ENCODE results near the gene CCDC91.

CCDC91 gene, protein sequence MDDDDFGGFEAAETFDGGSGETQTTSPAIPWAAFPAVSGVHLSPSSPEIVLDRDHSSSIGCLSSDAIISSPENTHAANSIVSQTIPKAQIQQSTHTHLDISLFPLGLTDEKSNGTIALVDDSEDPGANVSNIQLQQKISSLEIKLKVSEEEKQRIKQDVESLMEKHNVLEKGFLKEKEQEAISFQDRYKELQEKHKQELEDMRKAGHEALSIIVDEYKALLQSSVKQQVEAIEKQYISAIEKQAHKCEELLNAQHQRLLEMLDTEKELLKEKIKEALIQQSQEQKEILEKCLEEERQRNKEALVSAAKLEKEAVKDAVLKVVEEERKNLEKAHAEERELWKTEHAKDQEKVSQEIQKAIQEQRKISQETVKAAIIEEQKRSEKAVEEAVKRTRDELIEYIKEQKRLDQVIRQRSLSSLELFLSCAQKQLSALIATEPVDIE

DNA sequence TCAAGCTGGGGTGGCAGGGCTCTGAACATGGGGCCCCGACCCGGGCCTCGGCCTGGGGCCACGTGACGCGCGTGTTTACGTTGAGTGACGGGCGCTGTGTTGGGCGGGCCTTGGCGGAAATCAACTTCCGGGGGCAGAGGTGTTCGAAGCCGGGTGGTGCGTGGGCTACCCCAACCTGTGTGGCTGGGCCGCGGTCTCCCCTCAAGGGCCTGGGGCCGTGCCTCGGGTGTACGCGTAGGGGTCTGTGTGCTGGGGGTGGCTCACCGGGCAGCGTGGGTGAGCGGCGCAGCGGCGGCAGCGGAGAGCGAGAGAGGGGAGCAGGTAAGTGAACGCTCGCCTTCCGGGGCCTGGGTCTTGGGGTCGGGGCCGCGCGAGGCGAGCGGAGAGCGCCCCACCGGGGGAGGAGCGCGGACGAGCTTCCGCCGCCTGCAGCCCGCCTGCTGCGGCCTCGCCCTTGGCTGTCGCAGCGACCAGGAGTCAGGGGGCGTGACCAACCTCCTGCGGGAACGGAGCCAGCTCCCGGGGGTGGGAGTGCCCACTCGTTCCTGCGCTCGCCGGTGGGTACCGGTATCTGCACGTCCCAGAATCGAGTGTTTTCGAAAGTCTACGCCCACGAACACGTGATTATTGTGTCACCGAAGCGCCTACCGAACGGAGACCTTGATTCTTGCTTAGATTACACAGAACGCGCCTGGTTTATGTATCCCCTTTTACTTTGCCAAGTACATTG, at the start of gene CCDC91:
Gene CCDC91 (plus strand): TSS at position 136 of the 730 bp plus-strand sequence. CDS start 66,760 bp downstream, outside the sequence.
- Histone ChIP-seq H3K4me1 (ENCODE audit: control insufficient read depth, low read depth, low read length) (peaks cover 5% of the 10 kb centered on the region), H3K9me3 (ENCODE audit: control insufficient read depth, low read depth, low read length) (no peaks in the 10 kb centered on the region), H3K9ac (ENCODE audit: low read length) (peak within 1 kb of the TSS; percentile 81), H3K4me3 (ENCODE audit: low read length) (peak within 1 kb of the TSS; percentile 94), H3K27me3 (ENCODE audit: control insufficient read depth, insufficient read depth, low read length) (no peaks in the 10 kb centered on the region), H3K27ac (ENCODE audit: low read length) (peak within 1 kb of the TSS; percentile 41), H3K36me3 (ENCODE audit: control insufficient read depth, low read depth, low read length) (no peaks in the 10 kb centered on the region)

DNA sequence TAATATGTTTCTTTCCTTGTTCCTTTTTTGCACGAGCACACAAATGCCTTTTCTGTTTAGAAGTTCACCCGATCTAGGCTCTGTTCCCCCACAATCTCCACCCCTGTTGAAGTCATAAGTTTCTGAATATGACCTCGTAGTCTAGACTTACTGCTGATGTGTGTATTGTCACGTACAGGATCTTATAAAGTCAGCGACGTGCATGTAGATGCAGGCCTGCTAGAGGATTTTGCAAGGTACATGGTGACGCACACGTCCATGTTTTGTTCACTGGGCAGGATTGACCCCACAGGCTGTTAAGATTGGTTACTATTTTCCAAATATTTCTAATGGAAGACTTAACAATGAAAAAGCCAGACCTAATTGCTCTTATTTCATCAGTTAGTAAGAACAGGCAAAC, 46.2 kb upstream of the CCDC91 start:
- Histone ChIP-seq H3K9ac (ENCODE audit: low read length) (no peak overlapping the region), H3K9me3 (ENCODE audit: control insufficient read depth, low read depth, low read length) (no peaks in the 10 kb centered on the region), H3K27ac (ENCODE audit: low read length) (no peak overlapping the region), H3K4me1 (ENCODE audit: control insufficient read depth, low read depth, low read length) (no peaks in the 10 kb centered on the region), H3K36me3 (ENCODE audit: control insufficient read depth, low read depth, low read length) (no peaks in the 10 kb centered on the region), H3K27me3 (ENCODE audit: control insufficient read depth, insufficient read depth, low read length) (no peaks in the 10 kb centered on the region), H3K4me3 (ENCODE audit: low read length) (no peak overlapping the region)

DNA sequence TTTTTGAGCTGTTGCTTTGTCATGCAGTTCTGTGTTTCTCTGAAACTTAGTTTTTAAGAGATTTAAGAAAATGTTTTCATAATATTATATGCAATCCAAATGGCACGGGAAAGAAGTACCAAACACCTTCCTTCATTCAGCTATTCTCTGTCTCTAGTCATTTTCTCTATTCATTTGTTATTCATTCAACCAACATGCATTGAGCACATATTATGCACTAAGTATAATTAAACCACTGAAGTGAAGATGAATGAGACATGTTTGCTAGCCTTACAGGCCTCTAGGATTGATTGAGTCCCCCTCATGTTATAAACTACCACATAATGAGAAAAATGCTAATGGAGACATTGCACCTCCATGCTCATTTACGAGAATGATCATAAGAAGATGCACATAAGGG, 45.7 kb upstream of the CCDC91 start:
- no peak overlapping the region for H3K4me3 ChIP-seq (ENCODE audit: low read length)
- no peaks in the 10 kb centered on the region for H3K4me1 ChIP-seq (ENCODE audit: control insufficient read depth, low read depth, low read length)
- no peak overlapping the region for H3K9ac ChIP-seq (ENCODE audit: low read length)
- no peaks in the 10 kb centered on the region for H3K9me3 ChIP-seq (ENCODE audit: control insufficient read depth, low read depth, low read length)
- H3K27ac ChIP-seq (ENCODE audit: low read length), result no peak overlapping the region
- H3K36me3 ChIP-seq (ENCODE audit: control insufficient read depth, low read depth, low read length), result no peaks in the 10 kb centered on the region
- no peaks in the 10 kb centered on the region for H3K27me3 ChIP-seq (ENCODE audit: control insufficient read depth, insufficient read depth, low read length)

DNA sequence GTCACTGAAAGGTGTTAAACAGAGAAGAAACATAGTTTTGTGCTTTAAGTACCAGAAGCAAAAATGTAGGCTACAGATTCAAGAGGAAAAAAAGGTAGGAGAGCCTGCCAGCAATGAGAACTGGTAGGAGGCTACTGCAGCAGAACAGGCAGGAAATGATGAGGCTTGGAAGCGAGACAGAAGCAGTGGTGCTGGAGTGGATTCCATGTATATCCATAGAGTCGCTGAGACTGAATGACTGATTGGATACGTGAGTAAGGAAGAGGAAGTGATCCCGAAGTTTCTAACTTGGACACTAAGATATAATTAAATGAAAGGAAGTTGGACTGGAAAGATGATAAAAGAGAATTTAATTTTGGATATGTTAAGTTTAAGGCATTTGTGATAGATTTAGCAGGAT, 45.0 kb upstream of the CCDC91 start:
- H3K27ac ChIP-seq (ENCODE audit: low read length), result no peak overlapping the region
- H3K4me1 ChIP-seq (ENCODE audit: control insufficient read depth, low read depth, low read length), result no peaks in the 10 kb centered on the region
- H3K9ac ChIP-seq (ENCODE audit: low read length), result no peak overlapping the region
- no peaks in the 10 kb centered on the region for H3K36me3 ChIP-seq (ENCODE audit: control insufficient read depth, low read depth, low read length)
- H3K9me3 ChIP-seq (ENCODE audit: control insufficient read depth, low read depth, low read length), result no peaks in the 10 kb centered on the region
- no peaks in the 10 kb centered on the region for H3K27me3 ChIP-seq (ENCODE audit: control insufficient read depth, insufficient read depth, low read length)
- H3K4me3 ChIP-seq (ENCODE audit: low read length), result no peak overlapping the region

DNA sequence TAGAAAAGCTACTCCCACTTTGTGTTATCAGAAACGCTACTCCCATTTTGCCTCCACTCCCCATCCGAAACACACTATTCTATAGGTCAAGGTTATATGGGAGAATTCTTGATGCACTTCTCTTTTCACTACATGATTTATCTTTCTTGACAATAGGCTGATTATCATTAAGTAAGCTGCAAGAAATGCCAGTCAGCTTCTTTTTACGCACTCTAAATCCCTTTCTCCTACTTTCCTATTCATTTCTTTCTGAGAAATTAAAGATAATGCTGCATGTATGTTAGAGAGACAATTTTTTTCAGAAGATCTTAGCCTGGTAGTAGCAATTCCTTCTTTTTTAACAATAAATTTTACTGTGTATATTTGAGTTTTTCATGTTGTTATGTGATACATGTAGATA, 41.0 kb upstream of the CCDC91 start:
- no peak overlapping the region for H3K27ac ChIP-seq (ENCODE audit: low read length)

DNA sequence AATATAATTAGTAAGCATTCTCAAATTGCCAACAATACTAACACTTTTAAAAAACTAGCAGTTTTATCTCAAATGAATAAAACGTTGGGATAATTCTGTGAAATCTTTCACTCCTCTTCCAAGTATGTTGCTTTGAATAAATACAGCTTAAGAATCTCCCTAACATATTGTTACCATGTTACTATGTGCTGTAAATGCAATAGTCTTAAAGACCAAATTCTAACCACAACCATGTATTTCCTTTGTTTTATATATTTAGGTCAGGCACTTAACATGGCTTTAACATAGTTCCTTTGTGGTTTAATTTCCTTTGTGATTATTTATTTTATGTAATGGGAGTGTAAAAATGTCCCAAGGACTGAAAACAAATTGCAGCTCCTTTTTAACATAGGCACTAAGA, 33.9 kb upstream of the CCDC91 start:
- H3K9me3 ChIP-seq (ENCODE audit: control insufficient read depth, low read depth, low read length), result no peaks in the 10 kb centered on the region
- H3K4me1 ChIP-seq (ENCODE audit: control insufficient read depth, low read depth, low read length), result no peaks in the 10 kb centered on the region
- H3K27ac ChIP-seq (ENCODE audit: low read length), result no peak overlapping the region
- H3K4me3 ChIP-seq (ENCODE audit: low read length), result no peak overlapping the region
- no peak overlapping the region for H3K9ac ChIP-seq (ENCODE audit: low read length)
- H3K27me3 ChIP-seq (ENCODE audit: control insufficient read depth, insufficient read depth, low read length), result no peaks in the 10 kb centered on the region
- H3K36me3 ChIP-seq (ENCODE audit: control insufficient read depth, low read depth, low read length), result no peaks in the 10 kb centered on the region

More for the DNA sequence above, 41.0 kb upstream of the CCDC91 start:
- Histone ChIP-seq H3K36me3 (ENCODE audit: control insufficient read depth, low read depth, low read length) (no peaks in the 10 kb centered on the region), H3K4me3 (ENCODE audit: low read length) (no peak overlapping the region), H3K9me3 (ENCODE audit: control insufficient read depth, low read depth, low read length) (no peaks in the 10 kb centered on the region), H3K9ac (ENCODE audit: low read length) (no peak overlapping the region), H3K27me3 (ENCODE audit: control insufficient read depth, insufficient read depth, low read length) (no peaks in the 10 kb centered on the region), H3K4me1 (ENCODE audit: control insufficient read depth, low read depth, low read length) (no peaks in the 10 kb centered on the region)

DNA sequence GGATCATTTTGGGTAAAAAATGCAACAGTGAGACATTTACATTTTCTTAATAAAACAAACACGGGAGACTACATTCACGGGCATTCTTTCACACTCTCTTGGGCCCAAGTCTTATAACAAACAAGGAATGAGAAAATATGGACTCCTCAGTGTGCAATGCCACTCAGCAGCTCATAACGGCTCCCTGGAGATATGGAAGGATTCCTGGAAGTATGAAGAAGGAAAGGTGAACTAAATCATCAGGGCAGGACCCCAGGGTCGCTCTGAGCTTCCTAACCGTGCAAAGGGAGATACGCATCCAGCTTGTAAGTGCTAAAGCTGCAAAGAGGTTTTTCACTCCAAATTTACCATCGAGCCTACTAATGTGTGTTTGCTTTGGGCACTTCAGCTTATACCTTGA, 33.5 kb upstream of the CCDC91 start:
- Histone ChIP-seq H3K9ac (ENCODE audit: low read length) (no peak overlapping the region), H3K4me3 (ENCODE audit: low read length) (no peak overlapping the region), H3K4me1 (ENCODE audit: control insufficient read depth, low read depth, low read length) (no peaks in the 10 kb centered on the region), H3K27ac (ENCODE audit: low read length) (no peak overlapping the region), H3K9me3 (ENCODE audit: control insufficient read depth, low read depth, low read length) (no peaks in the 10 kb centered on the region), H3K36me3 (ENCODE audit: control insufficient read depth, low read depth, low read length) (no peaks in the 10 kb centered on the region), H3K27me3 (ENCODE audit: control insufficient read depth, insufficient read depth, low read length) (no peaks in the 10 kb centered on the region)

DNA sequence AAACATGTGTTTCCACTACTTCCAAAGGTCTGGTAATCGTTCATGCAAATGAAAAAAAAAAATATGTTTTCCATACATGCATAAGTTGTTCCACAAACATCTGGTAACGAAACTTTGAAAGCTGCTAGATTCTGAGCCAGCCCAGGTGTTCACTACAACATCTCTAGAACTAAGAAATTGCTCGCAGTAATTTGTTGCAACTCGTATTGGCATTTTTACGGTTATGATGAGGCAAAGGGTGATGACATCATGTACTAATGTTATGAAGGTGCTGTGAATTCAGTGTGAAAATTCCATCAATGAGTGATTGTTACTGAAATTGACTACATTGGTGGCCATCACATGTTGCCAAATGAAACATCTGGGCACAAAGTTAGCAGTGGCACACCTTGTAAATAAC, 31.9 kb upstream of the CCDC91 start:
- no peaks in the 10 kb centered on the region for H3K36me3 ChIP-seq (ENCODE audit: control insufficient read depth, low read depth, low read length)
- H3K9me3 ChIP-seq (ENCODE audit: control insufficient read depth, low read depth, low read length), result no peaks in the 10 kb centered on the region
- no peak overlapping the region for H3K9ac ChIP-seq (ENCODE audit: low read length)
- no peaks in the 10 kb centered on the region for H3K4me1 ChIP-seq (ENCODE audit: control insufficient read depth, low read depth, low read length)
- H3K27ac ChIP-seq (ENCODE audit: low read length), result no peak overlapping the region
- H3K4me3 ChIP-seq (ENCODE audit: low read length), result no peak overlapping the region
- no peaks in the 10 kb centered on the region for H3K27me3 ChIP-seq (ENCODE audit: control insufficient read depth, insufficient read depth, low read length)

DNA sequence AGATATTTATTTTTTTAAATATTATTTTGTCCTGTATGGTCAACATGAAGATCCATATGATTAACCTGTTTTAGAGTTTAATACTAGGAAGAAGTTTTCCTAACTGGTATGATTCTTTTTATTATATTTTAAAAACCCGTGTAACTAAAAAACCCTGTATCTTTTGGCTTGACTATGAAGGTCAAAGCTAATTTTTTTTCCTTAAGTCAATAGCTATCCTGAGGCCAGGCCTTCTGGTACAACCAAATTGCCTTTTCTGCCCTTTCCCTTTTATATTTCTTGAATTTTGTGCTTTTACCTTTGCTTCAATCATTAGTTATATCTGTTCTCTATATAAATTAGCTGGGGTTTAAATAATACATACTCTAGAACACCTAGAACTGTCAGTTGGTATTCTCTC, 30.6 kb upstream of the CCDC91 start:
- no peaks in the 10 kb centered on the region for H3K9me3 ChIP-seq (ENCODE audit: control insufficient read depth, low read depth, low read length)
- no peaks in the 10 kb centered on the region for H3K27me3 ChIP-seq (ENCODE audit: control insufficient read depth, insufficient read depth, low read length)
- H3K27ac ChIP-seq (ENCODE audit: low read length), result no peak overlapping the region
- H3K4me1 ChIP-seq (ENCODE audit: control insufficient read depth, low read depth, low read length), result no peaks in the 10 kb centered on the region
- H3K4me3 ChIP-seq (ENCODE audit: low read length), result no peak overlapping the region
- no peak overlapping the region for H3K9ac ChIP-seq (ENCODE audit: low read length)
- no peaks in the 10 kb centered on the region for H3K36me3 ChIP-seq (ENCODE audit: control insufficient read depth, low read depth, low read length)

DNA sequence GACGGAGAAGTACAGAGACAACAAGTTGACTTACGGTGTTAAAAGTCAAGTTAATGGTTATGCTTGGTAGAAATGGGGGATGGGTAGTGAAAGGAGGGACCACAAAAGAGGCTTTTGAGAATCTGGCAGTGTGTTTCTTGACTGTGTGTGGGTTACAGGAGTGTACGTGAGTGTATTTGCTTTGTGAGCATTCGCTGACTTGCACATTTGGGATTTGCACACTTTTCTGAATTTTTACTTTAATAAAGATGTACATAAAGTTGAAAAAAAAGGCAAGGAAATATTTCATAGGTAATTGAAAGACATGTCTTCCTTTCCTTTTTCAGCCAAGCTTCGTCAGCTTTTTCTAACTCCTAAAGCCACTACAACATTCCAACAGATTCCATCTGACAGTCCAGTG, 28.6 kb upstream of the CCDC91 start:
- no peaks in the 10 kb centered on the region for H3K36me3 ChIP-seq (ENCODE audit: control insufficient read depth, low read depth, low read length)
- H3K9me3 ChIP-seq (ENCODE audit: control insufficient read depth, low read depth, low read length), result no peaks in the 10 kb centered on the region
- H3K9ac ChIP-seq (ENCODE audit: low read length), result no peak overlapping the region
- no peak overlapping the region for H3K27ac ChIP-seq (ENCODE audit: low read length)
- no peaks in the 10 kb centered on the region for H3K27me3 ChIP-seq (ENCODE audit: control insufficient read depth, insufficient read depth, low read length)
- no peaks in the 10 kb centered on the region for H3K4me1 ChIP-seq (ENCODE audit: control insufficient read depth, low read depth, low read length)
- no peak overlapping the region for H3K4me3 ChIP-seq (ENCODE audit: low read length)

DNA sequence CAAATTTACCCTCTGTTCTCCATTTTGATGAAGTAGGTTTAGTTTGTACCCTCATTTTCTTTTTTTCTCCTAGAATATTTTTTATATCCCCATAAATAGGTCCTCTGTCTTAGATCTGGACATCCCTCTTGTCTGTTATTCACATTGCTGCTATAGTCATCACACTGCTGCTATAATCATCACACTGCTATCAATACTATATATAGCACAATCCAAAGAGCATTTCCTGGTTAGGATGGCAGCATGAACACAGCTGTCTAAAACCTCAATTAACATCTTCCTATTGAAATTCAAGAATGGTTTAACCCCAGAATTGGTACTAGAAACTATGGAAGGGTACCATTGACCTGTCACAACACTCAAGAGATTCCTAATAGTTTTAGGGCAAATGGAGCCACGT, 27.6 kb upstream of the CCDC91 start:
- no peaks in the 10 kb centered on the region for H3K36me3 ChIP-seq (ENCODE audit: control insufficient read depth, low read depth, low read length)
- no peaks in the 10 kb centered on the region for H3K9me3 ChIP-seq (ENCODE audit: control insufficient read depth, low read depth, low read length)
- H3K9ac ChIP-seq (ENCODE audit: low read length), result no peak overlapping the region
- H3K4me3 ChIP-seq (ENCODE audit: low read length), result no peak overlapping the region
- no peaks in the 10 kb centered on the region for H3K27me3 ChIP-seq (ENCODE audit: control insufficient read depth, insufficient read depth, low read length)
- H3K4me1 ChIP-seq (ENCODE audit: control insufficient read depth, low read depth, low read length), result no peaks in the 10 kb centered on the region
- no peak overlapping the region for H3K27ac ChIP-seq (ENCODE audit: low read length)

Data from iPS-18a (cell line).